AG04449 (cell line): ENCODE measurements around the gene ATP2B2.

Source experiments
- CTCF ChIA-PET: fragments of 350-600 bp; formaldehyde crosslinking; extraction: SDS; loops from one replicate; lab custom pipeline; 2021; ENCODE audit warnings: antibody characterized with exemption; lab: Yijun Ruan, JAX
- POLR2A ChIA-PET: fragments of 400-600, 350-600 bp; formaldehyde crosslinking; extraction: SDS; loops from one replicate; lab custom pipeline; 2020; ENCODE audit warnings: antibody characterized with exemption, inconsistent platforms; lab: Yijun Ruan, JAX
- DNase-seq: peaks from one replicate; pipeline ENCODE4 v3.0.0-alpha.2; 2010; ENCODE audit warnings: low read depth, low spot score
- H3K4me3 ChIP-seq: 2 replicates; pipeline ENCODE4 v1.5.1; 2011; ENCODE audit warnings: low read depth, mild to moderate bottlenecking, control low read depth, low read length
- CTCF ChIP-seq: IDR thresholded peaks from one replicate; pipeline ENCODE4 v1.5.1; 2011; ENCODE audit warnings: mild to moderate bottlenecking, moderate library complexity, low read length, control low read depth, inconsistent platforms; ENCODE audit not compliant: insufficient read depth; ENCODE audit errors: missing control alignments

The ATP2B2 gene

GRCh38 chr3:10407361-10407760, 98.0 kb downstream of the ATP2B2 start:
- POLR2A ChIA-PET = no interaction called here
- DNase-seq = no peak
- CTCF ChIA-PET = interaction anchor here (1.1 kb wide), 1 partner anchor 332 kb away, joined by 3 read pairs; no protein-coding TSS in a partner anchor
- no peak for TF ChIP-seq CTCF
- H3K4me3 ChIP-seq = no peak overlapping the region

- TF ChIP-seq CTCF = no peak
- H3K4me3 ChIP-seq = no peak overlapping the region
- POLR2A ChIA-PET = no interaction called here
- CTCF ChIA-PET = no interaction called here
- no peak for DNase-seq
Observed at GRCh38 chr3:10406414-10406813, 99.0 kb downstream of the ATP2B2 start.

GRCh38 chr3:10405816-10406215, 99.6 kb downstream of the ATP2B2 start:
- no peak for DNase-seq
- ChIA-PET CTCF (no interaction called here), POLR2A (no interaction called here)
- no peak overlapping the region for H3K4me3 ChIP-seq
- no peak for TF ChIP-seq CTCF

- TF ChIP-seq CTCF = no peak
- ChIA-PET POLR2A (no interaction called here), CTCF (interaction anchor here (1.0 kb wide), 1 partner anchor 60 kb away, joined by 3 read pairs; no protein-coding TSS in a partner anchor)
- no peak overlapping the region for H3K4me3 ChIP-seq
- DNase-seq = no peak
Observed at GRCh38 chr3:10404876-10405275, 100.5 kb downstream of the ATP2B2 start.

GRCh38 chr3:10404377-10404776, 101.0 kb downstream of the ATP2B2 start:
- no peak for DNase-seq
- TF ChIP-seq CTCF = no peak
- H3K4me3 ChIP-seq = no peak overlapping the region
- POLR2A ChIA-PET = no interaction called here
- CTCF ChIA-PET = interaction anchor here (1.0 kb wide), 1 partner anchor 60 kb away, joined by 3 read pairs; no protein-coding TSS in a partner anchor

- no peak for DNase-seq
- no peak for TF ChIP-seq CTCF
- CTCF ChIA-PET = interaction anchor here (1.2 kb wide), 1 partner anchor 10 kb away, joined by 3 read pairs; no protein-coding TSS in a partner anchor
- POLR2A ChIA-PET = no interaction called here
- H3K4me3 ChIP-seq = no peak overlapping the region
Observed at GRCh38 chr3:10401990-10402761, 103.2 kb downstream of the ATP2B2 start.
